ENCODE results near the gene MST1. TPM values are rescaled to one million over a fixed set of nuclear protein-coding genes. Genes with fewer than 3 reads are reported as not detected.

MST1 gene
- total and polyA plus RNA-seq, 9 of the 15 experiments (the other 6 are each of a cell fraction or from before 2014, with no cell fraction given), result 0.08 to 1.8 (median 0.40) TPM

GRCh38 chr3:49734752-49735151, 45.5 kb upstream of the MST1 start:
- Histone ChIP-seq H2AFZ (ENCODE audit: low read depth, low read length) (no peak overlapping the region), H4K20me1 (replicated peaks; ENCODE audit: control insufficient read depth, insufficient read depth, low read length) (no peaks in the 10 kb centered on the region), H3K4me2 (ENCODE audit: insufficient read depth, low read length) (no peak overlapping the region), H3K9ac (ENCODE audit: insufficient read depth in 1 of 2, low read depth in 2 of 2, low read length in 2 of 2) (no peak overlapping the region), H3K79me2 (ENCODE audit: control insufficient read depth, insufficient read depth, low read length) (no peaks in the 10 kb centered on the region; the same call in 1 of the 3 replicates), H3K9me3 (replicated peaks; ENCODE audit: control insufficient read depth, insufficient read depth, low read depth, low read length) (no peaks in the 10 kb centered on the region), H3K36me3 (ENCODE audit: control insufficient read depth, insufficient read depth, low read length) (peaks cover 69% of the 10 kb centered on the region), H3K27ac (ENCODE audit: extremely low read depth, low read depth, low read length) (no peak overlapping the region), H3K4me3 (no peak overlapping the region), H3K4me1 (replicated peaks in 1 of 2; ENCODE audit: control insufficient read depth in 2 of 2, insufficient read depth in 2 of 2, low read length in 2 of 2) (no peaks in the 10 kb centered on the region; a peak in 1 of 5 replicates), H3K9me1 (ENCODE audit: control insufficient read depth, insufficient read depth, low read length) (no peaks in the 10 kb centered on the region), H3K27me3 (ENCODE audit: control insufficient read depth in 2 of 2, insufficient read depth in 2 of 2, low read length in 2 of 2) (no peaks in the 10 kb centered on the region)
- no peak for FAIRE-seq
- no peak for DNase-seq (ENCODE audit: extremely low read depth in 1 of 4, low spot score in 3 of 4)
- TF ChIP-seq ZHX1 (conservative IDR thresholded peaks at IDR 0.05; ENCODE audit: low read length), result no peak
- no peak for TF ChIP-seq SNIP1 (IDR thresholded peaks at IDR 0.05; ENCODE audit: low read depth)
- TF ChIP-seq MTA2 (IDR thresholded peaks at IDR 0.05; ENCODE audit: low read depth), result no peak
- TF ChIP-seq PURB (CRISPR knock-in tag; IDR thresholded peaks at IDR 0.05; ENCODE audit: low read depth), result no peak
- TF ChIP-seq DPF2 (IDR thresholded peaks at IDR 0.05), result no peak
- TF ChIP-seq EHMT2 (IDR thresholded peaks at IDR 0.05), result no peak
- 90% methylated on average over 6 of the region's 6 CpGs for WGBS (ENCODE audit: insufficient coverage, low coverage, missing lambda C conversion rate)
- ATAC-seq, result no peak
- ChIA-PET POLR2A (interaction anchor here (0.5 to 1.4 kb wide), 4 partner anchors 10 to 211 kb away, joined by 3 to 6 read pairs (median 4); partner anchors contain the start of gene GMPPB), CTCF (ENCODE audit: low intra/inter-chr PET ratio) (no interaction called here)
- in situ Hi-C loops (cut with MboI) (no loop called here), intact Hi-C loops (cut with micrococcal nuclease) (no loop called here)
- BruUV-seq (replicated peaks), result no TSS peak
